NK-92 (cell line): ENCODE data around the gene RTTN.

Source experiments
- DNase-seq: peaks from one replicate; lab custom pipeline; 2025; ENCODE audit not compliant: unreplicated experiment; lab: John Stamatoyannopoulos, UW

RTTN gene

GRCh38 chr18:70085641-70086040, 119.8 kb downstream of the RTTN start:
- DNase-seq: no peak

- no peak for DNase-seq
Observed at GRCh38 chr18:70082430-70082829, 123.1 kb downstream of the RTTN start.

GRCh38 chr18:70078106-70078505, 127.4 kb downstream of the RTTN start:
- no peak for DNase-seq

GRCh38 chr18:70075906-70076305, 129.6 kb downstream of the RTTN start:
- no peak for DNase-seq

- no peak for DNase-seq
Observed at GRCh38 chr18:70074116-70074515, 131.4 kb downstream of the RTTN start.

- DNase-seq: no peak
Observed at GRCh38 chr18:70073432-70073831, 132.1 kb downstream of the RTTN start.

GRCh38 chr18:70072678-70073077, 132.8 kb downstream of the RTTN start:
- no peak for DNase-seq

- no peak for DNase-seq
Observed at GRCh38 chr18:70069965-70070364, 135.5 kb downstream of the RTTN start.

- DNase-seq: no peak
Observed at GRCh38 chr18:70069382-70069781, 136.1 kb downstream of the RTTN start.

- no peak for DNase-seq
Observed at GRCh38 chr18:70068981-70069380, 136.5 kb downstream of the RTTN start.

- no peak for DNase-seq
Observed at GRCh38 chr18:70059684-70060083, 145.8 kb downstream of the RTTN start.

GRCh38 chr18:70058916-70059315, 146.6 kb downstream of the RTTN start:
- no peak for DNase-seq

- no peak for DNase-seq
Observed at GRCh38 chr18:70047931-70048603, 157.4 kb downstream of the RTTN start.

GRCh38 chr18:70046796-70047195, 158.7 kb downstream of the RTTN start:
- no peak for DNase-seq

- no peak for DNase-seq
Observed at GRCh38 chr18:70046207-70046606, 159.3 kb downstream of the RTTN start.

- no peak for DNase-seq
Observed at GRCh38 chr18:70044632-70045031, 160.9 kb downstream of the RTTN start.

- no peak for DNase-seq
Observed at GRCh38 chr18:70041459-70042050, 163.9 kb downstream of the RTTN start.

- DNase-seq: no peak
Observed at GRCh38 chr18:70039186-70039585, 166.3 kb downstream of the RTTN start.

- DNase-seq: no peak
Observed at GRCh38 chr18:70037431-70038061, 167.9 kb downstream of the RTTN start.

- DNase-seq: no peak
Observed at GRCh38 chr18:70036771-70037347, 168.6 kb downstream of the RTTN start.

GRCh38 chr18:70036168-70036567, 169.3 kb downstream of the RTTN start:
- no peak for DNase-seq

- no peak for DNase-seq
Observed at GRCh38 chr18:70031221-70031620, 174.3 kb downstream of the RTTN start.
